ENCODE measurements around the gene SH3GL3.

SH3GL3 gene

DNA sequence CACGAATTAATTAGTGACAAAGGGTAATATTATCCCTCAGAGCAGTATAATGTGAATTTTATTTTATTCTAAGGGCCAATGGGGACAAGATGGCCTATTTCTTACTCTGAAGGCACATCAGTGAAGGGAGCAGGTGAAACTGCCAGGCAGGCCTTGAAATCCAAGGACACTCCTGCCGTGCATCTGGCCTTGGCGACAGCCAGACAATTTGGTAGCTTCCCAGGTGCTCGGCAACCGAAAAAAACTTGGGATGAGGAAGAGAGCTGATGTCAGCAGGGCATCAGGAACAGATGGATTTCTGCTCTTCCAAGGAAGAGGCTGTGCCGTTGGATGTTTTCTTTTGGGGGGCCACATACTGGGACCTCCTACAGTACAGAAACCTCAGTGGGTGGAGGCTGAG is 123.6 kb downstream of the SH3GL3 start:
- no peak for DNase-seq

GRCh38 chr15:83571820-83572707 is 124.9 kb downstream of the SH3GL3 start:
- peak; percentile 45 for DNase-seq

- DNase-seq: no peak
These were observed 127.2 kb downstream of the SH3GL3 start for GRCh38 chr15:83574345-83574744.

- no peak for DNase-seq
These were observed 131.6 kb downstream of the SH3GL3 start for GRCh38 chr15:83578691-83579090.

DNA sequence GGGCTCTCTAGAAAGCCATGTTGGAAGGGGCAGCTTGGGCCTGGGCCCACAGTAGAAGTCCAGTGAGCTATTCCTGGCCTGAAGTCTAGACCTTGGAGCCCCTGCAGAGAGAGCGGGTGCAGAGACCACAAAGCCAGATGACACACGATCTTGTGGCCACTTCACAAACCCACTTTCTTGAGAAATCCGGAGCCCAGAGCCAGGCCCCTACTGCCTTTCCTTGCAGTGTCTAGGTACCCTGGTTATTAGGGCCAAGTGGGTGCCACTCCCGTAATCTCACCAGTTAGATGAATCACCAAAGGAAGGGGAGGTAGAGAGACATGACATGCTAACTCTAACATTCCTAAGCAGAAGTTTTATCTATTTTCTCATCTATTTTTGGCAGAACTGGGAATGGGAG is 134.2 kb downstream of the SH3GL3 start:
- DNase-seq: peak; percentile 28

- DNase-seq: peak; percentile 60
These were observed 135.2 kb downstream of the SH3GL3 start for GRCh38 chr15:83582381-83582780.

DNA sequence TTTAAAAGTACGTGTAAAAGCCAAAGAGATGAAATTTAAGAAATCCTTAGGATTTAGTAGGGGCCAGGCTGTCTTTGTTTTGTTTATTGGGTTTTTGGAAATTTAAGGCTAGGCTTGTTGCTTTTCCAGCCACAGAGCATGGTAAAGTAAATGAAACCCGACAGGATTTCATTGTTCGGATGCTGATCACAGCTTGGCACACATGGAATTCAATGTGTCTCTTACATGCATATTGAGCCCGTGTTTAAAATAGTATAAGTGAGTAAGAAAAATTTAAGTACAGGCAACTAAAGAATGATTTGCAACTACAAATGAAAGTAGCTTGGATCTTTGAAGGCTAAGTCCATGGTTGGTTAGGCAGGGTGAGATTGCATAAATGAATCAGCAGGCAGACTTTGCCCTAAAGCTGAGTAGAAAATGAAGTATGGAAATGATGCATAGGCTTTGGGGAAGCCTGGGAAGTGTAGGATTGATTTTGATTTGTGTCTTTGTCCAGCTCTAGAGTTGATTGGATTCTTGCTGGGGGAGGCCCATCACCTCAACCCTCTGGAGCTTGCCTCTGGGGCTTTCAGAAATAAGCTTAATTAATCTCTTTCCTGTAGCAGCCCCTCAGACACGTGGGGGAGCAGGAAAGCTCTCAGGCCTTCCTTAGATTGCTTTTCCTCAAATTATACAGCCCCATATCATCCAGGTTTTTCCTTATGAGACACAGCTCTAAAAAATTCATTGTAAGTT is 138.6 kb downstream of the SH3GL3 start:
- no peak for DNase-seq

- DNase-seq: no peak
These were observed 139.9 kb downstream of the SH3GL3 start for GRCh38 chr15:83587091-83587490.

- DNase-seq: no peak
These were observed 141.3 kb downstream of the SH3GL3 start for GRCh38 chr15:83588441-83588840.

- DNase-seq: no peak
These were observed 145.4 kb downstream of the SH3GL3 start for GRCh38 chr15:83592370-83593040.

- no peak for DNase-seq
These were observed 148.1 kb downstream of the SH3GL3 start for GRCh38 chr15:83595191-83595590.

DNA sequence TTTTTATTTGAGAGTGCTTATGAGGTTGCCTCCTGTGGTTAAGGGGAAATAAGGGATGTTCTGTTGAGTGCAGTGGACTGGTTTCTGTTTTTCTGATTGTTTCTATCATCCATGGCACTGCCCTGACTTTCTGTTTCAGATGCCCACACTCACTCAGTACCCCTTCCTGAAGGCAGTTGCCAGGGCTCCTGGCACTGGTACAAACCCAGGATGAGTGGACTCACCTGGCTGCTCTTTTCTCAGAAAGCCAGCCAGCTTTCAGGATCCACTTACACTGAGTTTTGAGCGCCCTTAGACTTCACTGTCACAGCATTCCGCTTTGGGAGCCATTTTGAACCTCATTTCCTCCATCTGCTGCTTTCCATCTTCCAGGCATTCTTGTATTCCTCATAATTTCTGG is 150.9 kb downstream of the SH3GL3 start:
- DNase-seq: no peak

- no peak for DNase-seq
These were observed 154.9 kb downstream of the SH3GL3 start for GRCh38 chr15:83602021-83602420.

- no peak for DNase-seq
These were observed 157.4 kb downstream of the SH3GL3 start for GRCh38 chr15:83604549-83604948.

GRCh38 chr15:83605111-83605945 is 158.2 kb downstream of the SH3GL3 start:
- peak; percentile 6 for DNase-seq

GRCh38 chr15:83610132-83610531 is 163.0 kb downstream of the SH3GL3 start:
- no peak for DNase-seq

DNA sequence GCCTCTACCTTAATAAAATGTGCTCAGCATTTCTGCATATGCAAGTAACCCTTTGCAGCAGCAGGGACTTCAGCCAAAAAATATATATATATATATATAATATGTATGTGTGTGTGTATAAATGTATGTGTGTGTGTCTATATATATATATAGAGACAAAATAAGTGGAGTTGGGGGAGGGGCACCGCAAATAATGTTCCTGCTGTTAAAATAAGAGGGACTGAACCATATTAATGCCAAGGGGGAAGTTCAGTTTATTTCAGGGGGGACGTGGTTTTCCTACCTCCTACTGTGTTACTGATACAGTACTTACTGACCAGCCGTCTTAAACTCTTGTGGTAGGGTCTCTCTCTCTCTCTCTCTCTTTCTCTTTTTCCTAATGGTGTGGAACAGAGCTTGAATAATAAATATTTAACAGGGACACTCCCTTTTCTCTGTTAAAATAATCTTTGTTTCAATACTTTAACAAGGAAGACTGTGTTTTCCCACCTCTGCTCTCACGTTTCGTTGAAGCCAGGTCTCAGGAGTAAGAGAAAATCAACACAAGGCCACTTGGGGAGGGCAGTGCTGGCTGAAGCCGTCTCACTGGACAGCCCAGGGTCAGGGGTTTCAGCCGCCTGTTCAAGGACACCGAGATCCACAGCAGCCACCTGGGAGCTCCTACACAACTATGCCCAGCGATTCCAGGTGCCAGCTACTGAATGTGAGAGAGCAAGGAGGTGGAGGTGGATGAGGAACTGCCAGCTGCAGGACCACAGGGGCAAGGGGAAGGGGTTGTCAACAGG is 164.0 kb downstream of the SH3GL3 start:
- no peak for DNase-seq

GRCh38 chr15:83612226-83612625 is 165.1 kb downstream of the SH3GL3 start:
- DNase-seq: no peak

DNA sequence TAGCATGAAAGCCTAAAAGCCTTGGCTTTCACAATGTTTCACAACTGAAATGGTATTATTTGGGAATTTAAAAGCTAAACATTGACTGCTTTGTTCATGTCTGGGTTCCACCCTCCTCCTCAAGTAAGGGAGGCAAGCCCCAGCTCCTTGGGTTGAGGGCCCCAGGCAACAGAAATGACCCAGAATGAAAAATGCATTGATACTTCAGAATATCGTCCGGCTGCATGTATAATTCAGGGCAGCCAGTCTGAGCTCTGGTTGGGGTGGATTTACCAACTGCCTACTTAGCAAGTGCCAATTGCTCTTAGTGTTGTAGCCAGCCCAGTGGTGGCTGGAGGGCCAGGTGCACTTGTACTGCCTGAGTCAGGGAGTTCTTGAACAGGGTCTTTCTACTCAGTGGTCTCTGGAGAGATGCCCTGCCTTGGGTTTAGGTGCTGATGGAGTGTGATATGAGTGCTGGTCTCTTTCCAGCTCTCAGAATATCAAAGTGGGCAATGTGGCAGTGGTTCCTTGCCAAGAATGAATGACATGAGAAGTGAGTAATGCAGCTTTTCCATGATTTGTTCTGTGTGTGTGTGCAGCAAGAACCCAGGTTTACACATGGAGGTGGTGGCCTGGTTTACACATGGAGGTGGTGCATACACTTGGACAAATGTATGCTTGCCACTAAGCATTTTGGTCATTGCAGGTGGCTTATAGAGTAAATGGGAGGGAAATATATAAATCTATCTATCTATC is 165.9 kb downstream of the SH3GL3 start:
- no peak for DNase-seq

DNA sequence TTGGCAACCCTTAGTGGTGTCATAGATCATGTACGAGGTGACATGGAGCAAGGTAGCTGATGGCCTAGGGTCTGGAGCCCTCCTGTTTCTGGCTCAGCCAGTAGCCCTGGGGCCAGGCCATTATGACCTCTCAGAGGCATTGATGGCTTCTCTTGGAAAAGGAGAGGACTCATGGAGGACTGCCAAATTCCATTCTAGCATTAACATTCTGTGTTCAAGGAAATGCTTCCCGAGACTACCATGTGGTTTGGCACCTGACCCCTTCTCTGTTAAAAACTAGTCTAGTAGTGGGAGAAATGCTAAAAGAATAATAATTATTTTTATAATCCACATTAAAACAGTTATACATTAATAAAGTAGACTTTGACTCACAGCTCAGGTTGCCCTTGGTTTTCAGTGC is 166.6 kb downstream of the SH3GL3 start:
- peak; percentile 25 for DNase-seq

GRCh38 chr15:83616840-83617239 is 169.7 kb downstream of the SH3GL3 start:
- no peak for DNase-seq

Measured in fibroblast of skin of scalp (primary cell).